Thyroid gland (tissue), 4 donors: ENCODE data around the gene COMTD1. TPM values are rescaled to one million over a fixed set of nuclear protein-coding genes. Genes with fewer than 3 reads are reported as not detected.
A peak's percentile ranks its signal among the peaks of the same experiment; 100 is the strongest.

Experiments
- DNase-seq, 2 donors: peaks; one replicate each; pipeline ENCODE4 v3.0.0-alpha.2; 2019
- H3K27ac ChIP-seq, 3 donors: fragments of 200-600 bp; sonication (generic); 1 replicate in 2 of 3; 2 replicates in 1 of 3; pipeline ENCODE4 v1.5.1; 2016 to 2019; ENCODE audit warnings: mild to moderate bottlenecking in 1 of 3, moderate library complexity in 1 of 3
- H3K27me3 ChIP-seq: fragments of 200-600 bp; sonication (generic); one replicate; pipeline ENCODE4 v1.5.1; 2019
- H3K36me3 ChIP-seq, 2 donors: fragments of 200-600 bp; sonication (generic); one replicate each; pipeline ENCODE4 v1.5.1; 2016 to 2019
- H3K4me1 ChIP-seq, 2 donors: fragments of 200-600 bp; sonication (generic); one replicate each; pipeline ENCODE4 v1.5.1; 2017 to 2019
- H3K4me3 ChIP-seq, 3 donors: fragments of 200-600 bp; sonication (generic); replicated peaks in 1 of 3; 1 replicate in 2 of 3; 2 replicates in 1 of 3; pipeline ENCODE4 v1.5.1; 2016; ENCODE audit warnings: mild to moderate bottlenecking in 1 of 3
- H3K9me3 ChIP-seq: fragments of 200-600 bp; sonication (generic); one replicate; pipeline ENCODE4 v1.5.1; 2017
- POLR2A ChIP-seq, 2 donors: fragments of 450-650 bp; IDR thresholded peaks; one replicate each; pipeline ENCODE4 v1.6.1; 2017; ENCODE audit warnings: antibody characterized with exemption in 2 of 2, mild to moderate bottlenecking in 2 of 2, moderate library complexity in 1 of 2
- WGBS, 2 donors: methylation state at CpG; one replicate each; pipeline ENCODE4 v1.1.5; 2017; 5-methylcytosine and 5-hydroxymethylcytosine counted together
- intact Hi-C: fragments of 100-400 bp; cut with DNase I; formaldehyde crosslinking; loops from one replicate; pipeline ENCODE4 v1.15.1; 2023
- total RNA-seq, 4 donors: library from RNA; depleted of rRNA; stranded (reverse); fragments of >200 nt; gene quantifications; one replicate each; pipeline ENCODE4 v1.2.3, GENCODE V29; 2016
- TF ChIP-seq, protein P1 (sequence below), 6 experiments: fragments of 200-600 bp in 3 of 6; fragments of 450-650 bp in 3 of 6; sonication (generic) in 3 of 6; IDR thresholded peaks; one replicate each; pipeline ENCODE4 v1.5.1; 2016 to 2019; ENCODE audit warnings: antibody characterized with exemption in 6 of 6, mild to moderate bottlenecking in 2 of 6, inconsistent platforms in 1 of 6, moderate library complexity in 1 of 6

Gene COMTD1
- total RNA-seq, 4 donors from 2014 or later, result 43.4 to 74.0 (median 68.7) TPM

DNA sequence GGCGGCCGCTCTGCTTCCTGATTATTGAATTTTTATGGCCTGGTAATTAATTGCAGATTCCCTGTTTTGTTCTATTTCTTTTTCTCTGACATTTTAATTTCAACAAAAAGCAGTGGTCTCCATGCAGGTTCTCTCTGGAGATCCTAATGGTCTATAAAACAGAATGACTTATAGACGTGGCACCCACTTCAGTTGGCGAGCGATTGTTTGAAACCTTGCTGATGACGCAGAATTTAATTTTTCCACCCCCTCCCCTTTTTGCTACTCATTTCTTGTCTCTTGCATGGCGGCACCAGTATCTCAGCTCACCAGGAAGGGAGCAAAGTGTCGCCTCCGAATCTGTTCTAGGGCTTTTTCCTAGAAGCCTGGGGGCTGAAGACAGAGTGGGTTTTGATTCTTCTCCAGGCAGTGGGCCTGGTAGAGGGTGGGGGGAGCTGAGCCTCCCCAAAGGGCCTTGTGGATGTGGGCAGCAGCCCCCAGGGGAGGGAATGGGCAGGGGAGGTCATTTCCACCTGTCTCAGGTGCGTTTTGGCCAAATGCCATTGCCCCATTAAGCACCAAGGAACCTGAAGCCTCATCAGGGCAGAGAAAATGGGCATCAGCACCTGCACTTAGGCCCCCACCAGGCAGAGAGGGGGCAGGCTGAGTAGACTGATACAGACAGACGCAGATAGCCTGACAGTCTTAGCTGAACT, 3.5 kb upstream of the COMTD1 start:
- H3K4me3 ChIP-seq, result no peak overlapping the region
- H3K36me3 ChIP-seq, result no peaks in the 10 kb centered on the region
- intact Hi-C loops, result loop anchor here (5.0 to 10.0 kb wide), 4 partner anchors 52 to 994 kb away; partner anchors contain the start of gene KAT6B
- no peak for DNase-seq
- H3K27ac ChIP-seq, result no peak overlapping the region
- H3K27me3 ChIP-seq, result no peaks in the 10 kb centered on the region
- peaks cover 7 to 9% of the 10 kb centered on the region in 2 donors for H3K4me1 ChIP-seq
- TF ChIP-seq POLR2A (IDR thresholded peaks at IDR 0.05), result no peak
- TF ChIP-seq, protein P1, sequence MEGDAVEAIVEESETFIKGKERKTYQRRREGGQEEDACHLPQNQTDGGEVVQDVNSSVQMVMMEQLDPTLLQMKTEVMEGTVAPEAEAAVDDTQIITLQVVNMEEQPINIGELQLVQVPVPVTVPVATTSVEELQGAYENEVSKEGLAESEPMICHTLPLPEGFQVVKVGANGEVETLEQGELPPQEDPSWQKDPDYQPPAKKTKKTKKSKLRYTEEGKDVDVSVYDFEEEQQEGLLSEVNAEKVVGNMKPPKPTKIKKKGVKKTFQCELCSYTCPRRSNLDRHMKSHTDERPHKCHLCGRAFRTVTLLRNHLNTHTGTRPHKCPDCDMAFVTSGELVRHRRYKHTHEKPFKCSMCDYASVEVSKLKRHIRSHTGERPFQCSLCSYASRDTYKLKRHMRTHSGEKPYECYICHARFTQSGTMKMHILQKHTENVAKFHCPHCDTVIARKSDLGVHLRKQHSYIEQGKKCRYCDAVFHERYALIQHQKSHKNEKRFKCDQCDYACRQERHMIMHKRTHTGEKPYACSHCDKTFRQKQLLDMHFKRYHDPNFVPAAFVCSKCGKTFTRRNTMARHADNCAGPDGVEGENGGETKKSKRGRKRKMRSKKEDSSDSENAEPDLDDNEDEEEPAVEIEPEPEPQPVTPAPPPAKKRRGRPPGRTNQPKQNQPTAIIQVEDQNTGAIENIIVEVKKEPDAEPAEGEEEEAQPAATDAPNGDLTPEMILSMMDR (IDR thresholded peaks at IDR 0.05), result no peak
- 88 to 90% methylated on average over 10 to 11 of the region's 11 CpGs for WGBS, 2 donors
- no peaks in the 10 kb centered on the region for H3K9me3 ChIP-seq

DNA sequence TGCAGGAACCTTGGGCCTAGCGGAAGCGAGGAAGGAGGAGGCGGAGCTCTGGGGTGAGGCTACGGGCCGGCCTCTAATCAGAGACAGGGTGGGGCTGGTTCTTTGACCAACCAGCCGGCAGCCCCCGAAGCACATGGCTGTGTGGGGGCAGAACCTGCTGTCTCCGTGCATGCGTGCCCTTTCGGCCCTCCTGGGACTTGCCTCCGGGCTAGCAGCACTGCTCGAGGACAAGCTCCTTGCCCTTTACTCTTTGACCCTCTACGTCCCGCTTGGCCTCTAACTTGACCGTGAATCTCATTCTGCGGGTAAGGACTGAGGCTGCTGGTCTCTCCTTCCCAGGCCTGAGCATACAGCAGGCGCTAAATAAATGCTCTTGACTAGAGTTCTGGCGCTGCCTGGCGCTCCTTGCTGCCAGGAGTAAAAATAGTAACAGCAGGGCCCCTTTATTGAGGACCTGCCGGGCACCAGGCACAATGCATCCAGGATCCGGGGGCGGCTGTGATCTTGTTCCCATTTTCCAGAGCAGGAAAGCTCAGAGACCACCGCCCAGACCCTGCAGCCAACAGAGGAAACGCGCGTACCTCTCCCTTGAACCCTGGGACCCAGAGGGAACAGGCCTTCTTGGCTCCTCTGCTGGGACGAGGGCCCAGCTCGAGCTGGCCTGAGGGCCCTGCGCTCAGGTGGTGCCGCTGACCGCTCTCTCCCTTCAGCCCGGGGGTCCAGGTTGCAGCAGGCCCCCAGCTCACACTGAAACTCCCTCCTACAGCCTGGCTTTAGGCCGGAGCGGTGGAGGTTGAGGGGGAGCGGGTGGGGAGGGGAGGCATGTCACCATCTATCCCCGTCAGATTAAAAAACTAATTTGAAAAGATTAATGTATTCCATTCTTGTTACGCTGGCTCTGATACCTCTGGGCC, 2.7 kb upstream of the COMTD1 start:
- Histone ChIP-seq H3K27ac (no peak overlapping the region), H3K36me3 (no peaks in the 10 kb centered on the region), H3K27me3 (no peaks in the 10 kb centered on the region), H3K4me3 (no peak overlapping the region), H3K9me3 (no peaks in the 10 kb centered on the region), H3K4me1 (peaks cover 7 to 9% of the 10 kb centered on the region in 2 donors)
- no peak for TF ChIP-seq POLR2A (IDR thresholded peaks at IDR 0.05)
- TF ChIP-seq, protein P1 (IDR thresholded peaks at IDR 0.05), result no peak
- WGBS, 2 donors, result 86 to 94% methylated on average over 15 to 35 of the region's 37 CpGs
- intact Hi-C loops, result loop anchor here (5.0 to 10.0 kb wide), 4 partner anchors 51 to 994 kb away; partner anchors contain the start of gene KAT6B
- DNase-seq, result no peak

DNA sequence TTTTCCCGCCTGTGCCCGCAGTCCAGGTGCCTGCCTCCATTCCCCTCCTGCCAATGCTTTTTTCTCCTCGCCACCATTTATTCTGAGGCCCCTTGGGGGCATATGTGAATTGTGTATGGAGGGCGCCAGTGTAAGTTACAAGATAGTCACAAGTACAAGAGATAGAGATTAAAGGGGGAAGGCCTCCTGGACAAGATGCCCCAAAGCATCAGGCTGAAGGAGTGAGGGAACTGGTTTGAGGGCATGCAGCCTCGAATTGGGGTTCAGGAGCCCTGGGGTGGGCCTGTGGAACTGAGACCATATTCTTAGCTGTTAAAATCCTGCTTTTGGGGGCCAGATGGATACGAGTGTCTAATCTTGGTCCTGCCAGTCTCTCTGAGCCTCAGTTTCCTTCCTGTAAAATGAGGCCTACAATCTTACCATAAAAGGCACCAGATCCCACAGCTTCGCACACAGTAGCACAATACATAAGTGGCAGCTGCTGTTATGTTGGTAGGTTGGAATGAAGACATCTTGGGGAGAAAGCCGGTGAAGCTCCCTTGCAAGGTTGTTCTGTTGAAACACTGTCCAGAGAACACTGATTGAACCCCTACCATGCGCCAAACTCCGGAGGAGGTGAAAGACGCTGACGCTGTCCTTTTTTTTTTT, 545 bp upstream of the COMTD1 start:
- no peak for DNase-seq
- no peak overlapping the region for H3K27ac ChIP-seq
- WGBS, 2 donors, result 53 to 56% methylated on average over 12 of the region's 12 CpGs

DNA sequence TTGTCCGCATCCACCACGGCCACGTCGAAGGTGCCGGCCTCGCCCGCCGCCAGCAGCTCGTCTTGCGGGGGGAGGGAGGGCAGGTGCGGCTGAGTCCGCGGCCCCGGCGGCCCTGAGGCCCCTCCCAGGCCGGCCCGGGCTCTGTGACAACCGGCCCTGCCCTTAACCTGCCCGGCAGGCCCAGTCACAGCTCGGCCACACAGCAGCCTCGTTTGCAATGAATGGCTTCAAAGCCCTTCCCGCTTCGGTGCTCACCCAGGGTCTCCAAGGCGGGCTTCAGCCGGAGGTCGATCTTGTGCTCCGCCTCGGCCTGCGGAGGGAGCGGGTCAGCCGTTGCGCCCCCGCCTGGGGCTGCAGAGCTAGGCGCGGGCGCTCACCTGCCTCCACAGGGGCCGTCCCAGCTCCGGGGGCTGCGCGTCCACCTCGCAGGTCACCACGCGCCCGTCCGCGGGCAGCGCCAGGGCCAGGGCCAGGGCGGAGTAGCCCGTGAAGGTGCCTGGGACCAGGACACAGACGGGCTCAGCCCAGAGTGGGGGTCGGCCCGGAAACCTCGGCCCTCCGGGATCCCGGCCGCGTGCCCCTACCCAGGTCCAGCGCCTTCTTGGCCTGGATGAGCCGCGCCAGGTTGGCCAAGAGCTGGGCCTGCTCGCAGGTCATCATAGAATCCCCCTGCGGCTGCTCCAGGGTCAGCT, 928 bp downstream of the COMTD1 start:
- H3K9me3 ChIP-seq, result no peaks in the 10 kb centered on the region
- peak overlapping the region; percentile 62 to 86 (median 73) for H3K4me3 ChIP-seq
- TF ChIP-seq POLR2A (IDR thresholded peaks at IDR 0.05), result no peak
- TF ChIP-seq, protein P1 (IDR thresholded peaks at IDR 0.05), result no peak
- peaks cover 14 to 17% of the 10 kb centered on the region in 2 donors for H3K4me1 ChIP-seq
- DNase-seq, result peak; percentile 52 to 63
- peaks cover 0 to 20% of the 10 kb centered on the region in 2 donors for H3K36me3 ChIP-seq
- WGBS, 2 donors, result 5% methylated on average over 4 of the region's 62 CpGs; no CpG with 5 or more reads in 1 of the 2 donors
- intact Hi-C loops, result loop anchor here (5.0 to 10.0 kb wide), 4 partner anchors 48 to 990 kb away; partner anchors contain the start of gene KAT6B
- H3K27ac ChIP-seq, result peak overlapping the region; percentile 68 to 74 (median 72)
- no peaks in the 10 kb centered on the region for H3K27me3 ChIP-seq

More for the DNA sequence above, 545 bp upstream of the COMTD1 start:
- no peaks in the 10 kb centered on the region for H3K9me3 ChIP-seq
- TF ChIP-seq POLR2A (IDR thresholded peaks at IDR 0.05), result no peak
- TF ChIP-seq, protein P1 (IDR thresholded peaks at IDR 0.05), result no peak
- intact Hi-C loops, result loop anchor here (5.0 to 10.0 kb wide), 4 partner anchors 49 to 992 kb away; partner anchors contain the start of gene KAT6B
- H3K36me3 ChIP-seq, result peaks cover 0 to 11% of the 10 kb centered on the region in 2 donors
- peaks cover 7 to 9% of the 10 kb centered on the region in 2 donors for H3K4me1 ChIP-seq
- no peak overlapping the region for H3K4me3 ChIP-seq
- H3K27me3 ChIP-seq, result no peaks in the 10 kb centered on the region
